Neural cell (in vitro differentiated cells): Measurements from ENCODE around the gene IP6K1. TPM values are rescaled to one million over a fixed set of nuclear protein-coding genes. Genes with fewer than 3 reads are reported as not detected.

ENCODE experiments used
- H2AFZ ChIP-seq: fragments of 200-600, 300-800 bp; sonication (generic), shearing (Covaris generic); 2 replicates; pipeline ENCODE4 v1.6.0; 2014; ENCODE audit warnings: low read depth, mild to moderate bottlenecking, antibody characterized with exemption, low read length, moderate library complexity
- H3F3A ChIP-seq: fragments of 200-600 bp; shearing (Covaris generic); 2 replicates; pipeline ENCODE4 v1.6.1; 2016; ENCODE audit warnings: mild to moderate bottlenecking, moderate library complexity, mixed read lengths, antibody characterized with exemption, low read length; ENCODE audit not compliant: insufficient read depth, poor library complexity, severe bottlenecking
- H3K27ac ChIP-seq: fragments of 200-600, 300-800 bp; sonication (generic), shearing (Covaris generic); 2 replicates; pipeline ENCODE4 v1.5.1; 2014; ENCODE audit warnings: mild to moderate bottlenecking, low read length, moderate library complexity
- H3K27me3 ChIP-seq: fragments of 300-800, 200-600 bp; sonication (generic), shearing (Covaris generic); 2 replicates; pipeline ENCODE4 v1.6.0; 2014; ENCODE audit warnings: mild to moderate bottlenecking, low read depth, low read length, moderate library complexity; ENCODE audit not compliant: insufficient read depth
- H3K36me3 ChIP-seq: fragments of 300-800, 200-600 bp; sonication (generic), shearing (Covaris generic); 2 replicates; pipeline ENCODE4 v1.5.1; 2014; ENCODE audit warnings: mild to moderate bottlenecking, antibody characterized with exemption, low read length, moderate library complexity; ENCODE audit not compliant: insufficient read depth
- H3K4me2 ChIP-seq: fragments of 300-800, 200-600 bp; sonication (generic), shearing (Covaris generic); 2 replicates; pipeline ENCODE4 v1.6.0; 2014; ENCODE audit warnings: mild to moderate bottlenecking, low read length
- H3K4me3 ChIP-seq: fragments of 300-800, 200-600 bp; sonication (generic), shearing (Covaris generic); 2 replicates; pipeline ENCODE4 v1.5.1; 2014; ENCODE audit warnings: mild to moderate bottlenecking, low read length, moderate library complexity
- H3K79me2 ChIP-seq: fragments of 200-600 bp; shearing (Covaris generic); replicated peaks from 2 replicates; pipeline ENCODE4 v1.6.0; 2014; ENCODE audit warnings: mild to moderate bottlenecking, low read length, moderate library complexity; ENCODE audit not compliant: insufficient read depth
- H3K9ac ChIP-seq: fragments of 300-800, 200-600 bp; sonication (generic), shearing (Covaris generic); 2 replicates; pipeline ENCODE4 v1.6.1; 2016; ENCODE audit warnings: mild to moderate bottlenecking, low read length, mixed read lengths
- H3K9me2 ChIP-seq: fragments of 200-600 bp; shearing (Covaris generic); 2 replicates; pipeline ENCODE4 v1.6.1; 2016; ENCODE audit warnings: mild to moderate bottlenecking, low read length, mixed read lengths; ENCODE audit not compliant: insufficient read depth
- H3K9me3 ChIP-seq: fragments of 200-600, 300-800 bp; sonication (generic), shearing (Covaris generic); 2 replicates; pipeline ENCODE4 v1.6.1; 2016; ENCODE audit warnings: mild to moderate bottlenecking, mixed run types, low read length, moderate library complexity, mixed read lengths
- H4K20me1 ChIP-seq: fragments of 200-600 bp; shearing (Covaris generic); 2 replicates; pipeline ENCODE4 v1.6.1; 2016; ENCODE audit warnings: mild to moderate bottlenecking, mixed run types; ENCODE audit not compliant: insufficient read depth
- EP300 ChIP-seq: fragments of 450-650 bp; conservative IDR thresholded peaks from 2 replicates; pipeline ENCODE4 v1.6.1; 2014; ENCODE audit warnings: antibody characterized with exemption, mild to moderate bottlenecking, moderate library complexity; ENCODE audit not compliant: poor library complexity, severe bottlenecking
- EZH2 ChIP-seq: fragments of 200-600, 300-800 bp; shearing (Covaris generic), sonication (generic); IDR thresholded peaks from 2 replicates; pipeline ENCODE4 v1.6.1; 2014; ENCODE audit warnings: antibody characterized with exemption, low read length, borderline replicate concordance, mild to moderate bottlenecking; ENCODE audit not compliant: insufficient read depth, poor library complexity, severe bottlenecking
- MXI1 ChIP-seq: fragments of 450-650 bp; conservative IDR thresholded peaks from 2 replicates; pipeline ENCODE4 v1.6.1; 2014; ENCODE audit warnings: antibody characterized with exemption, mild to moderate bottlenecking; ENCODE audit not compliant: poor library complexity, severe bottlenecking
- POLR2AphosphoS5 ChIP-seq: IDR thresholded peaks from 2 replicates; pipeline ENCODE4 v1.6.1; 2012
- RAD21 ChIP-seq: fragments of 450-650 bp; conservative IDR thresholded peaks from 2 replicates; pipeline ENCODE4 v1.6.1; 2014; ENCODE audit warnings: antibody characterized with exemption, mild to moderate bottlenecking, moderate library complexity
- SMC3 ChIP-seq: fragments of 450-650 bp; conservative IDR thresholded peaks from 2 replicates; pipeline ENCODE4 v1.6.1; 2014; ENCODE audit warnings: antibody characterized with exemption, mild to moderate bottlenecking, moderate library complexity; ENCODE audit not compliant: poor library complexity
- TAF1 ChIP-seq: IDR thresholded peaks from 2 replicates; pipeline ENCODE4 v1.6.1; 2012; ENCODE audit warnings: low read depth
- polyA plus RNA-seq: library from polyadenylated mRNA; depleted of rRNA; stranded (reverse); fragments of >200 nt; gene quantifications from 2 replicates; pipeline ENCODE4 v1.2.3, GENCODE V29; 2014
- TF ChIP-seq, protein P1 (sequence below): fragments of 450-650 bp; IDR thresholded peaks from 2 replicates; pipeline ENCODE4 v1.5.1; 2014; ENCODE audit warnings: antibody characterized with exemption, mild to moderate bottlenecking, moderate library complexity; ENCODE audit not compliant: poor library complexity, severe bottlenecking
- TF ChIP-seq, protein P2 (sequence below): IDR thresholded peaks from 2 replicates; pipeline ENCODE4 v1.6.1; 2012; ENCODE audit warnings: borderline replicate concordance

The IP6K1 gene
- polyA plus RNA-seq, 1 donor from 2014 or later = 52.7 TPM

DNA sequence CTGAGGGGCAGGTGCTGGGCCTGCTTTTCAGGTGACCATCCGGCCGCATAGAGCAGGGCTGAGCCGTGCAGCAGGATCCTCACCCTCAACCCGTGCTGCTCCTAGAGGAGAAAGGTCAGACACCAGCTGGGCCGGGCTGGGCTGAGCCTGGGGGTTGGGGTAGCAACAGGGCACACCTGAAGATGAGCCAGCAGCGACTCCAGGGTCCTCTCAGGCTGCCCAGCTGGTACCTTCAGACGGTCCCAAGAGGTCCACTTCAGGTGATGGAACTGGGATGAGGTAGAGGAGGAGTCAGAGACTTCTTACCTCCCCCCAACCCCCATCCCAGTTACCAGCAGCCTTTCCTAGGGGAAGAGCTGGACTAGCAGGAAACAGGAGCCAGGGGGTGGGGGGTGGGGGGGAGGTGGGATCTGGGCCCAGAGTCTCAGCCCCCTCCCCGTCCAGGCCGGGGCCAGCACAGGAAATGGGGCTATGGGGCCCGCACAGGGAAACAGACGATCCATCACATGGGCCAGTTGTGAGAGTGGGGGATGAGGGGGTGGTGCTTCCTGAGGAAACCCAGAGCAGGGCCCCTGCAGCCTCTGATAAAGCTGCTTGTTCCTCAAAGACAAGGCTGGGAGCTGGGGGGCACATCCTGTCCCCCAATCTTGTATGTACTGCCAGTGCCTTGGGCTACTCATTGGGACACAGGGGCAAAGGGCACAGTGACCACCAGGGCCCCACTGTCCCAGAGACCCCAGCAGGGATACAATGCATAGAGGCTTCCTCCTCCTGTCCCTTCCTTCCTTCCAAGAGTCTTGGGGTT is 19.8 kb upstream of the IP6K1 start:
- no peaks in the 10 kb centered on the region for H3K36me3 ChIP-seq
- no peak overlapping the region for H3K27ac ChIP-seq
- no peaks in the 10 kb centered on the region for H3F3A ChIP-seq
- no peak overlapping the region for H3K9ac ChIP-seq
- H4K20me1 ChIP-seq = no peaks in the 10 kb centered on the region
- peaks cover 14% of the 10 kb centered on the region for H3K27me3 ChIP-seq
- TF ChIP-seq, protein P1, sequence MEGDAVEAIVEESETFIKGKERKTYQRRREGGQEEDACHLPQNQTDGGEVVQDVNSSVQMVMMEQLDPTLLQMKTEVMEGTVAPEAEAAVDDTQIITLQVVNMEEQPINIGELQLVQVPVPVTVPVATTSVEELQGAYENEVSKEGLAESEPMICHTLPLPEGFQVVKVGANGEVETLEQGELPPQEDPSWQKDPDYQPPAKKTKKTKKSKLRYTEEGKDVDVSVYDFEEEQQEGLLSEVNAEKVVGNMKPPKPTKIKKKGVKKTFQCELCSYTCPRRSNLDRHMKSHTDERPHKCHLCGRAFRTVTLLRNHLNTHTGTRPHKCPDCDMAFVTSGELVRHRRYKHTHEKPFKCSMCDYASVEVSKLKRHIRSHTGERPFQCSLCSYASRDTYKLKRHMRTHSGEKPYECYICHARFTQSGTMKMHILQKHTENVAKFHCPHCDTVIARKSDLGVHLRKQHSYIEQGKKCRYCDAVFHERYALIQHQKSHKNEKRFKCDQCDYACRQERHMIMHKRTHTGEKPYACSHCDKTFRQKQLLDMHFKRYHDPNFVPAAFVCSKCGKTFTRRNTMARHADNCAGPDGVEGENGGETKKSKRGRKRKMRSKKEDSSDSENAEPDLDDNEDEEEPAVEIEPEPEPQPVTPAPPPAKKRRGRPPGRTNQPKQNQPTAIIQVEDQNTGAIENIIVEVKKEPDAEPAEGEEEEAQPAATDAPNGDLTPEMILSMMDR = no peak
- TF ChIP-seq TAF1 (no peak), EZH2 (no peak), MXI1 (no peak), SMC3 (no peak), RAD21 (no peak)
- TF ChIP-seq, protein P2, sequence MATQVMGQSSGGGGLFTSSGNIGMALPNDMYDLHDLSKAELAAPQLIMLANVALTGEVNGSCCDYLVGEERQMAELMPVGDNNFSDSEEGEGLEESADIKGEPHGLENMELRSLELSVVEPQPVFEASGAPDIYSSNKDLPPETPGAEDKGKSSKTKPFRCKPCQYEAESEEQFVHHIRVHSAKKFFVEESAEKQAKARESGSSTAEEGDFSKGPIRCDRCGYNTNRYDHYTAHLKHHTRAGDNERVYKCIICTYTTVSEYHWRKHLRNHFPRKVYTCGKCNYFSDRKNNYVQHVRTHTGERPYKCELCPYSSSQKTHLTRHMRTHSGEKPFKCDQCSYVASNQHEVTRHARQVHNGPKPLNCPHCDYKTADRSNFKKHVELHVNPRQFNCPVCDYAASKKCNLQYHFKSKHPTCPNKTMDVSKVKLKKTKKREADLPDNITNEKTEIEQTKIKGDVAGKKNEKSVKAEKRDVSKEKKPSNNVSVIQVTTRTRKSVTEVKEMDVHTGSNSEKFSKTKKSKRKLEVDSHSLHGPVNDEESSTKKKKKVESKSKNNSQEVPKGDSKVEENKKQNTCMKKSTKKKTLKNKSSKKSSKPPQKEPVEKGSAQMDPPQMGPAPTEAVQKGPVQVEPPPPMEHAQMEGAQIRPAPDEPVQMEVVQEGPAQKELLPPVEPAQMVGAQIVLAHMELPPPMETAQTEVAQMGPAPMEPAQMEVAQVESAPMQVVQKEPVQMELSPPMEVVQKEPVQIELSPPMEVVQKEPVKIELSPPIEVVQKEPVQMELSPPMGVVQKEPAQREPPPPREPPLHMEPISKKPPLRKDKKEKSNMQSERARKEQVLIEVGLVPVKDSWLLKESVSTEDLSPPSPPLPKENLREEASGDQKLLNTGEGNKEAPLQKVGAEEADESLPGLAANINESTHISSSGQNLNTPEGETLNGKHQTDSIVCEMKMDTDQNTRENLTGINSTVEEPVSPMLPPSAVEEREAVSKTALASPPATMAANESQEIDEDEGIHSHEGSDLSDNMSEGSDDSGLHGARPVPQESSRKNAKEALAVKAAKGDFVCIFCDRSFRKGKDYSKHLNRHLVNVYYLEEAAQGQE = no peak
- no peak overlapping the region for H3K4me2 ChIP-seq
- H3K4me3 ChIP-seq = no peak overlapping the region
- H3K9me2 ChIP-seq = no peaks in the 10 kb centered on the region
- H3K79me2 ChIP-seq = no peaks in the 10 kb centered on the region
- H3K9me3 ChIP-seq = no peaks in the 10 kb centered on the region
- no peak overlapping the region for H2AFZ ChIP-seq

- Histone ChIP-seq H3K79me2 (no peaks in the 10 kb centered on the region), H4K20me1 (no peaks in the 10 kb centered on the region), H3K36me3 (no peaks in the 10 kb centered on the region), H3K9me3 (no peaks in the 10 kb centered on the region), H3K4me2 (no peak overlapping the region), H3K27ac (no peak overlapping the region), H3K9ac (no peak overlapping the region), H3F3A (no peaks in the 10 kb centered on the region), H2AFZ (no peak overlapping the region), H3K9me2 (no peaks in the 10 kb centered on the region), H3K27me3 (peaks cover 14% of the 10 kb centered on the region), H3K4me3 (no peak overlapping the region)
- TF ChIP-seq EP300 (no peak), EZH2 (no peak), POLR2AphosphoS5 (no peak), SMC3 (no peak), MXI1 (no peak), TAF1 (no peak), RAD21 (no peak)
- TF ChIP-seq, protein P1 = no peak
- TF ChIP-seq, protein P2 = no peak
Measured at GRCh38 chr3:49805367-49805782, 19.0 kb upstream of the IP6K1 start.
